NCI-H1417 (cell line): Measurements from ENCODE around the gene TMEM19.
"Not testable (repeated sequence)": the region's sequence is repeated elsewhere in the genome, so short reads cannot be mapped to it uniquely, and the experiment has no call there.

Source experiments
- DNase-seq, 3 experiments: peaks; one replicate each; lab custom pipeline; 2025; lab: John Stamatoyannopoulos, UW

Gene TMEM19

DNA sequence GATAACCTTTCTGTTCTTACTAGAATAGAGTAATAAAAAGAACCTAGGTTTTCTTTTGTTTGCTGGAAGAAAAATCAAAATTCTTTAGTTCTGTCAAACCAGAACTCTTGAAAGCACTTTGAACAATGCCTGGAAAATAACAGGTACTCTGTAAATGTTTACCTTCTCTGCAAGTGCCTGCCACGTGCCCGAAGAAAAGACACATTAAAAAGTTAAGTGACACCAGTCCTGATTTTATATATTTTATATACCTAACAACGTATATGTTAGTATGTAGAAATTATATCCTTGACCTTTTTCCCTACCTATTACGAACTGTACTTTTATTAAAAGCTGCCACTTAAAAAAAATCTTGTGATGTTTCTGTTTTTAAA is 20.8 kb upstream of the TMEM19 start:
- DNase-seq, result peak in 2 of 3 experiments; percentile 42 to 65

DNA sequence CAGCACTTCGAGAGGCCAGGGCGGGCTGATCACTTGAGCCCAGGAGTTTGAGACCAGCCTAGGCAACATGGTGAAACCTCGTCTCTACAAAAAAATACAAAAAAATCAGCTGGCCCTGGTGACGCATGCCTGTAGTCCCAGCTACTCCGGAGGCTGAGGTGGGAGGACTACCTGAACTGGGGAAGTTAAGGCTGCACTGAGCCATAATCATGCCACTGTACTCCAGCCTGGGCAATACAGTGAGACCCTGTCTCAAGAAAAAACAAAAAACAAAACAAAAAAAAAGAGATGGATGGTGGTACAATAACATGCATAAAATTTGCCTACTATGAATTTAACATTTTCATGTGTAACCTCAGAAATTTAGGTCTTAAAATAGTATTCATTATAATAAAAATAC is 19.6 kb upstream of the TMEM19 start:
- no peak for DNase-seq

DNA sequence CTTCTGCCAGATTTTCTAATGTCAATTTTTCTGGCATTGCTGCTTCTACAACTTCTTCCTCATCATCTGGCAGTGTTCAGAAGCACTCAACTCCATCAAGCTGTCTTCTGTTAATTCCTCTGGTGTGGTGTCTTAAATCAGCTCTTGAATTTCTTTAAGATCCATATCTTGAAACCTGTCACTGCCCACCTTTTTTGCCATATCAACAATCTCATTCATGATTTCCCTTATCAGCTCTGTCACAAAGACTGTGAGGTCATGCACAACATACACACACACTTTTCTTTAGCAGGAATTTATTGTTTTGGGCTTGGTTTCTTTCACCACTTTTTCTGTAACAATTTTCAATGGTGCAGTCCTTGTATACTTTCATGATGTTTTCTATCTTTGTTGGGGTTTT is 14.6 kb upstream of the TMEM19 start:
- no peak for DNase-seq

DNA sequence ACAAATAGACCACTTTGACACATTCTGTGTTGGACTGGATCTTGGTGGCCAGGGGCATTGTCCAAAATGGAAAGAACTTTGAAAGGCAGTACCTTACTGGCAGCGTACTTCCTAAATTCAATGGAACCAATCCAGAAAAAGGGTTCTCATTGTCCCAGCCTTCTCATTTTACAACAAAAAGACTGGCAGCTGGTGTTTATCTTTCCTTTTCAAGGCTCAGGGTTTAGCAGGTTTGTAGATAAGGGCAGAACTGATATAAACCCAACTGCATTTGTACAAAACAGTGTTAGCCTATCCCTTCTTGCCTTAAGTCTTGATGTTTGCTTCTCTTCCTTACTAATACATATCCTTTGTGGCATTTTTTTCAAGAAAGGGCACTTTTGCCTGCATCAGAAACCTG is 14.1 kb upstream of the TMEM19 start:
- peak; percentile 8 to 30 (median 15) for DNase-seq

DNA sequence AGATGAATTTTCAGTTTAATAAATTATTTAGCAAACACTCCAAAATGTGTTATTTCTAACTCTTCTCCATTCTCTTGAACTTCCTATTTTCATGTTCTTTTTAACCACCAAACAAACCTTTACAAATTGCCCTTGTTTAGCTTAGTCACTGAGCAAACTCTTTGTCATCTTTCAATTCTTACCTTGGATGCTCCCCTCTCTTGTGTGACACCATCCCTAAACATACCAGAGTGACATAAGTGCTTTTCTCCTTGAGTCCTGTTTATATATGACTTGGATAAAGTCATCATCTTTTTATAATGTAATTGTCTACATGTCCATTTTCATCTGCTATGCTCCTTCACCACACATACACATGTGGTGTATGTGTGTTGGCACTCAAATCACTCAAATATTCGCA is 3.4 kb upstream of the TMEM19 start:
- no peak for DNase-seq

DNA sequence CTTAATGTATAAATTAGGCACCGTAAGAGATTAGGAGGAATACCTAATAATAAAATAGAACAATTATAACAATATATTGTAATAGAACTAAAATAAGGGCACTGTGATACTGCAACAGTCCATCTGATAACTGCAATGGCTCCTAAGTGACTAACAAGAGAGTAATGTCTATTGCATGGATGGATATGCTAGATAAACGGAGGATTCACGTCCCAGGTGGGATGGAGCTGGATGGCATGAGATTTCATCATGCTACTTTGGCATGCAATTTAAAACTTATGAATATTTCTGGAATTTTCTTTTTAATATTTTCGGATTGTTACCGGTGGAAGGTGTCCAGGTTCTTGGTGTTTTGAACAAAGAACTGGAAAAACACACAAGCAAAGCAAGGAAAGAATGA is 2.2 kb upstream of the TMEM19 start:
- DNase-seq, result no peak

DNA sequence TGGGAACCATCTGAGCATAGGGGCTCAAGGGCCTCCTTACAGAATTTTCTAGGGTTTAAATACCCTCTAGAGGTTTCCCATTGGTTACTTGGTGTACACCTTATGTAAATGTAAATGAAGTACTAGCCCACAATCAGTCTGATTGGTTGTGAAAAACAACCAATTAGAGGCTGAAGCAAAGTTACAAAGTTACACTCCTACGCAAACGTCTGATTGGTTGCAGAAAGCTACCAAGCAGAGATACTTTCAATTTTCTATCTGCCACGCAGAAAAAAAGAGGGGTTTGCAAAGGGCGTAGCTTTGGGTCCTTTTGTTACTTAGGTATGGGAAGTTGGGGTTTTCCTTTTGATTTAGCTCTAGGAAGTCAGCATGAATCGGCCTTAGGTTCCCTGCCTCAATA is 1.8 kb upstream of the TMEM19 start:
- DNase-seq, result no peak

DNA sequence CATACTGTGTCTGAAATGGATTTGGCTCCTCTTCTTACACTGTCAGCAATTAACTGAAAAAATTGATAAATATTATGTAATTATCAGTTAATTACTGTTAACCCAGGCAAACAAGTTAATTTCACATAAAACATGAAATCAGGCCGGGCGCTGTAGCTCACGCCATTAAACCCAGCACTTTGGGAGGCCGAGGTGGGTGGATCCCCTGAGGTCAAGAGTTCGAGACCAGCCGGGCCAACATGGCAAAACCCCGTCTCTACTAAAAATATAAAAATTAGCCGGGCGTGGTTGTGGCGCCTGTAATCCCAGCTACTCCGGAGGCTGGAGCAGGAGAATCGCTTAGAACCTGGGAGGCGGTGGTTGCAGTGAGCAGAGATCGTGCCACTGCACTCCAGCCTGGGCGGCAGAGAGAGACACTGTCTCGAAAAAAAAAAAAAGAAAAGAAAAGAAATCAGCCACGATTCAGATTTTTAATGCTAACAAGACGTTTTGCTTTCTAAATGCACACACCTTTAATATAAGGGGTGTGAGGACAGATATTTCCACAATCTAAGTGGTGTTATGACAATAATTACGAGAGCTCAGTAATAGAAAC is 473 bp upstream of the TMEM19 start:
- DNase-seq, result peak in 1 of 3 experiments; percentile 42

DNA sequence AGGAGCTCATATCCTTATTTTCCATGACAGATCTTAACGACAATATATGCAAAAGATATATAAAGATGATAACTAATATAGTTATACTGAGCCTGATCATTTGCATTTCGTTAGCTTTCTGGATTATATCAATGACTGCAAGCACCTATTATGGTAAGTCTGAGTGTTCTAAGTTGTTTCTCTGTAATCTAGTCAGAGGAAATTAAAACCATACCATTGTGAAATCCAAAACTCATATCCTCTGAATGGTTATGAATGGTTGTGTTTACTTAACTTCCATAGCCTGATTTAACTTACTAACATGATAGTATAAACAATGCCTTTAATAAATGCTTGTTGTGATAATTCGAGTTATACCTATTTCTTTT is 760 bp downstream of the TMEM19 start:
- no peak for DNase-seq

DNA sequence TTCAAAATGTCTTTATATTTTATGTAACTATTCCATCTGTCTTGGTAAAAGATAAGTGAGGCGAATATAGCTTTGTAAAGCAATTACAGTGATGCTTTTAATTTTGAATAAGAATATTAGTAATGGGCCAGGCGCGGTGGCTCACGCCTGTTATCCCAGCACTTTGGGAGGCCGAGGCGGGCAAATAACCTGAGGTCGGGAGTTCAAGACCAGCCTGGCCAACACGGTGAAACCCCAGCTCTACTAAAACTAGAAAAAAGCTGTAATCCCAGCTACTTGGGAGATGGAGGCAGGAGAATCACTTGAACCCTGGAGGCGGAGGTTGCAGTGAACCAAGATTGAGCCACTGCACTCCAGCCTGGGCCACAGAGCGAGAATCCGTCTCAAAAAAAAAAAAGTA is 1.3 kb downstream of the TMEM19 start:
- not testable (repeated sequence) for DNase-seq

DNA sequence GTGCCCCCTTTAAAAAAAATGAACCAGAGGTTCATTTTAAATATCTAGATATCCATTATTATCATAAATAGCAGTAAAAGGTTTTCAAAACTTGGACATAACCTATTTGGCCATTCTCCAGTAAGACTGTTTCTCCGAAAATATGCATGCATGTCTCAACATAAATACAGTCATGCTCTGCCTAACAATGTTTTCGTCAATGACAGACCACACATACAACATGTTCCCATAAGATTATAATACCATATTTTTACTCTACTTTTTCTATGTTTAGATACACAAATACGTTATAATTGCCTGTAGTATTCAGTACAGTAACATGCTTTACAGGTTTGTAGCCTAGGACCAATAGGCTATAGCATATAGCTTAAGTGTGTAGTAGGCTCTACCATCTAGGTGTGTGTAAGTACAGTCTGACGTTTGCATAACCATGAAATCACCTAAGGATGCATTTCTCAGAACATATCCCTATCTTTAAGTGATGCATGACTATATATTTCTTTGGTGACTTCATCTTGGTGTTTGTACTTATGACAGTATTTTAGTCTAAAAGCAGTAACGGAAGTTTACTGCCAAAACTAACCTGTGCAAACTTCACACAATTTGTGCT is 3.2 kb downstream of the TMEM19 start:
- no peak for DNase-seq

DNA sequence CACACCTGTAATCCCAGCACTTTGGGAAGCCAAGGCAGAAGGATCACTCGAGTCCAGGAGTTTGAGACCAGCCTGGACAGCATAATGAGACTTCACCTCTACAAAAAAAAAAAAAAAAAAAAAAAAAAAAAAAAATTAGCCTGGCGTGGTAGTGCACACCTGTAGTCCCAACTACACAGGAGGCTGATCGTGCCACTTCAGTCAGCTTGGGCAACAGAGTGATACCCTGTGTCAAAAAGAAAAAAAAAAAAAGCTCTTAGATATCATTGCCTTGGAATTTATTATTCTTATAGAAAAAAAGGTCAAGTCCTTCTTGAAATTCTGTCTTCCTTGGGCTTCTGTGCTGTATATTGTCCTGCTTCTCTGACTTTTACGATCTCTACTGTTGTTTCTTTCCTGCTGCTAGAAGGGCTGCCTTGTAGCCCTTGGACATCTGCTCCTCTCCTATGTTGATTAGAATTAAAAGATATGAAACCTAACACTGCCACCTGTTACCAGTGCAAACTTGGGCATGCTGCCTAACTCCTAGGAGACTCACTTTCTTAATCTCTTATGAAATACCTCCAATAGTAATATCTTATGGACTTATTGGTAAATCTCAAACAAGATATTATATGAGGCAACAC is 5.7 kb downstream of the TMEM19 start:
- peak in 1 of 3 experiments; percentile 34 for DNase-seq

DNA sequence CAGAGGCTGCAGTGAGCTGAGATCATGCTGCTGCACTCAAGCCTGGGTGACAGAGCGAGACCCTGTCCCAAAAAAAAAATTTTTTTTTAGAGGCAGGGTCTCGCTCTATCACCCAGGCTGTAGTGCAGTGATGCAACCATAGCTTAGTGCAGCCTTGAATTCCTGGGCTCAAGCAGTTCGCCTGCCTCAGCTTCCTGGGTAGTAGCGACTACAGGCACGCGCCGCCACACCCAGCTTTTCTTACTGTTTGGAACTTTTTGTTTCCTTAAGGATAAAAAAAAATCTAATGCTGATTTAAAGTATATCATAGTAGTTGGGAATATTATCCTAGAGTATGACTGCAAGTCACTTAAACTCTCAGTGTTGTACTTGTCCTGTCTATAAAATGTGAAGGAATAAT is 7.2 kb downstream of the TMEM19 start:
- no peak for DNase-seq

DNA sequence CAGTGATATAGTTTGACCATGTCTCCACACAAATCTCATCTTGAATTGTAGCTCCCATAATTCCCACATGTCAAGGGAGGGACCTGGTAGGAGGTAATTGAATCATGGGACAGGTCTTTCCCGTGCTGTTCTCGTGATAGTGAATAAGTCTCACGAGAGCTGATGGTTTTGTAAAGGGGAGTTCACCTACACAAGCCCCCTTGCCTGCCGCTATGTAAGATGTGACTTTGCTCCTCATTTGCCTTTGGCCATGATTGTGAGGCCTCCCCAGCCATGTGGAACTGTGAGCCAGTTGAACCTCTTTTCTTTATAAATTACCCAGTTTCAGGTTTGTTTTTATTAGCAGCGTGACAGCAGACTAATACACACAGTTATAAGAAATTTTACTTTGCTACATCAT is 7.8 kb downstream of the TMEM19 start:
- DNase-seq, result not testable (repeated sequence)

DNA sequence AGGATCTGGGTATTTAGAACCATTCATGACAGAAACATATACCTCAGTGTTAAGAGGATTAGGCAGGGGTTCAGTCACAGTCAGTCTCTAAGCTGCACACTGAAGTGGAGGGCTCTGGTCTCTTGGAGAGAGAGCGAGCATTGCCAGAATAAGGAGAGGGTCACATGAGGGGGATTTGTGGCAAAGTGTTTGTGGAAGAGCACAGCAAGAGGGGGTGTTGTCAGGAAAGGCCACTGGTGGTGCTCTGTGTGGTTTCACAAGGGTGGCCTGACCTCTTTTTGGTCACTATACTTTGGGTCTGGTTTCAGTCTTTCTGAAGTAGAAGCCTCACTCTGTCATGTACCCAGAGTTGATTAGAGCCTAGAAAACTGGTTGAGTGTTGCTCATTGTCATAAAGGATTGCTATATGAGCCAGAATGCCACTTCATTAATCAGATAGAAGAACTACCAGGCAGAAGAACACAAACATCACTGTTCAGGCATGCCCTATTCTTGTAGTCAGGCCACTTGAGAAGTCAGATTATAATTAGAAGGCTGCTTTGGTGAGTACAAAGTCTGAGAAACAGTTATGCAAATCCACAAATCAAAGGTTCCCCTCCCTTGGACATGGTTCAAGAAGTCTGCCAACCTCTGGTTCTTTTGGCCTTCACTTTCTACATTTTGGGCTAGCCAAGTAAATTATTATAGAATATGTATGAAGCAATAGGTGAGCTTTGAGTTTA is 8.4 kb downstream of the TMEM19 start:
- DNase-seq, result no peak

DNA sequence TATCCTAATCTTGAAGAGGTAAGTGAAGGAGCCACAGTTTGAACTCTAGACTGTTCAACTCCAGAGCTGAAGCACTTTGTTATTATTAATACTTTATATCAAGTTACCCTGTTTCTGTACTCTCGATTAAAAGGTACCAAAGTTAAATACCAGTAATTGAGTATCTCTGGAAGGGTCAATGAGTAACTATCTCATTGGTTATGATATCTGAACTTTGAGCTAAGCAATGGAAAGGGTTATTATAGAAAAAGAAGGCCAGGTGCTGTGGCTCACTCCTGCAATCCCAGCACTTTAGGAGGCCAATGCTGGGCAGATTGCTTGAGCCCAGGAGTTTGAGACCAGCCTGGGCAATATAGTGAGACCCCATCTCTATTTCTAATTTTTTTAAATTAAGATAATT is 9.9 kb downstream of the TMEM19 start:
- DNase-seq, result no peak

DNA sequence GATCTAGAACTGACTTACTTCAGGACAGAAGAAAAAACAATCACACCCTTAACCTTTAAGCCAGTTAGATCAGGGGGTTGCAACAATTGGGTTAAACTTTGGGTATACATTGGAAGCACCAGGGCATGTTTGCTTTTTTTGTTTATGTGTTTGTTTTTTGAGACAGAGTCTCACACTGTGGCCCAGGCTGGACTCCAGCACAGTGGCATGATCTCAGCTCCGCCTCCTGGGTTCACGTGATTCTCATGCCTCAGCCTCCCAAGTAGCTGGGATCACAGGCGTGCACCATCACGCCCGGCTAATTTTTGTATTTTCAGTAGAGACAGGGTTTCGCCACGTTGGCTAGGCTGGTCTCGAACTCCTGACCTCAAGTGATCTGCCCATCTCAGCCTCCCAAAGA is 16.3 kb downstream of the TMEM19 start:
- DNase-seq, result not testable (repeated sequence)

DNA sequence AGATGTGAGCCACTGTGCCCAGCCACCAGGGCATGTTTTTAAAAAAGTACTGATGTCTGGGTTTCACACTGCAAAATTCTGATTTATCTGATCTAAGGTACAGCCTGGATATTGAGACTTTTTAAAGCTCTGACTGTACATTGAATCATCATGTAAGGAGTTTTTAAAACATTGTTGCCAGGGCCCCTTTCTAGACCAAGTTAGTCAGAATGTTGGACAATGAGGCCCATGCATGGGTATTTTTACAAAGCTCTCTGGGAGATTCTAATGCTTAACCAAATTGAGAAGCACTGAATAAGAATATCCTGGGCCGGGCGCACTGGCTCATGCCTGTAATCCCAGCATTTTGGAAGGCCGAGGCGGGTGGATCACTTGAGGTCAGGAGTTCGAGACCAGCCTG is 16.7 kb downstream of the TMEM19 start:
- DNase-seq, result no peak

DNA sequence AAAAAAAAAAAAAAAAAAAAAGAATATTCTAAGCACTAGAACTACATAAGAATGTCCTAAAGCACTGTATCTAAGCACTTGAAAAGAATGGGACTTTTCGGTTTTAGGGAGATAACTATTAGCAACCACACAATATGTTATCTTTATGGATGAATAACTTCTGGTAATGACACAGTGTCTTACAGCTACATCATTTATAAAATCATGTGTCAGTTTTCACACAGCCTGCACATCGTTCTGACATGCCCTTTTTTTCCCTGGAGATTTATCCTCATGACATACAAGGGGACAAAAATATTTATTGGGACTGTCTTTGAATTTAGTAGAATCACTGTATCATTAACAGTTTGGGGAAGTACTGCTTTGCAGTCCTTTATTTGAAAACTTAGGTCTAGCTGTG is 17.3 kb downstream of the TMEM19 start:
- no peak for DNase-seq

DNA sequence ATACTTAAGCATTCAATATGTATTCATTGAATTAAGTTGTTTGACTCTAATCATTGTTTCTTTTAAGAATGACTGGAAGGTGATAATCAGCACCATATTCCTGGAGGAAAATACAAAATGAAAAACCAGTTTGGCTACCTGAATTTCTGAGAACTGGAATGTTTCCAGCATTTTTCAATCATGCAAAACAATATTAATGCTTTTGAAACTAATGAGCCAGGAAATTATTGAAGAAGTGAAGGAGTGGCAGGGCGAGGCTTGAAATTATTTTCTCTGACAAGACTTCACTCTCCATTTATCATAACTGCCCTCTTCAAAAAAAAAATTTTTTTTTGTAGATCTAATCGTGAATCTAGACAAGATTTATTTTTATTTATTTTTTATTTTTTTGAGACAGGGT is 19.0 kb downstream of the TMEM19 start:
- DNase-seq, result no peak

DNA sequence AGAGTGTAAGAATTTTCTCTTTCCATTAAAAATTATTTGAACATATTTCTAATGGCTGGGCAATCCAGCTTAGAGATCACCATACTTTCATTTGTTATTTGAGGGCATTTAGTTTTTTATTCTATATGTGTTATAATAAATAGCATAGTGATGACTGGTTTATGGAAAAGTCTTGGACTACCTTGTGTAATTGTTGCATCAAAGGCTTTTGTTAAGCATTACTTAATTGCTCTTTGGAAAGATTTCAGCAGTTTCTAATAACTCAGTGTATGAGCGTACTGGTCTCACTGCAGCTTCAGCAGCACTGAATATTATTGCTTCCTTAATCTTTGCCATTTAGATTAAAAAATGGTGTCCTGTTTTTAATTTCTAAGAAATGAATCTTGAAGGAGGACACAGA is 22.8 kb downstream of the TMEM19 start:
- DNase-seq, result no peak

DNA sequence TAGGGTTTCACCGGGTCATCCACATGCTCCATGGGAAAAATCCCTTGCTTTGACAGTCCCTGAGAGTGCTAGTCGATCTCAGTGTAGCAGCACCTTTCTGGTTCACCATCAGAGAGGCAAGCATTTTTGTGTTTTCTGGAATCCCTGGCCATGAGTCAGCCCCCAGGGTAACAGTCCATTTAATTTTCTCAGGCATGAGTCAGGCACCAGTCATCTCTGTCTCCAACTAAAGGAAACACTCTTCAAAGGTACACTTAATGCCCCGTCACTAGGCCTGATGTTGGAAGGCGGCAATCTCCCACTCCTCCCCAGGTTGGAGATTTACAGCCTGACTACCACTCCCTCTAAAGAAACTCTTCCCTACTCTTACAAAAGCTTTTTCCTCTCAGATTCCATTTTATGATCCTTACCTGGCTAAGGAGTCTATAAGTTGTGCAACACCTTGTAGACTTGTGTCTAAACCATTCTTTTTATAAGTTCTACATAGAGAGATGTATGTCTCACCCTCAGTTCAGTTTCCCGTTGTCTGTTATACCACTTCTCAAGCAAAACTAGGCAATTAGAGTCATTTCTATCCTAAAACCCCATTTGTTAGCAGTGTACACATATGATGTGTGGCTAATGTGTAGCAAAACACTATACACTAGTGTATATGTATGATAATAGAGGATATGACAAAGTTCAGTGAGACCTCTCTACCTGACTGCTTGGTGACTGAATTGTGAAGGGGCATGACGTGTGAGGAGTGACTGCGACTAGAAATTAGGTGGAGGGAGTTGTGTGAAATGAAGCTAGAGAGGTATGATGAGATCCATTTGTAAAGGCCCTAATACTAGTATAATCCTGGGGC is 24.6 kb downstream of the TMEM19 start:
- no peak for DNase-seq
